Astrocyte of the spinal cord (primary cell): Measurements from ENCODE around the gene TRAPPC2.
A peak's percentile ranks its signal among the peaks of the same experiment; 100 is the strongest.

Experiments used
- DNase-seq: peaks from one replicate; pipeline ENCODE4 v3.0.0; 2011; ENCODE audit warnings: low read depth, low spot score
- H3K4me3 ChIP-seq: 2 replicates; pipeline ENCODE4 v1.5.1; 2011; ENCODE audit warnings: low read depth, mild to moderate bottlenecking, low read length, moderate library complexity
- CTCF ChIP-seq: IDR thresholded peaks from 2 replicates; pipeline ENCODE4 v1.5.1; 2012; ENCODE audit warnings: low read depth, mild to moderate bottlenecking, low read length, inconsistent platforms
- in situ Hi-C: cut with HindIII; loops from 2 replicates; pipeline ENCODE4 v1.10.0; 2017; ENCODE audit warnings: low sequenced_read_pairs

The TRAPPC2 gene

DNA sequence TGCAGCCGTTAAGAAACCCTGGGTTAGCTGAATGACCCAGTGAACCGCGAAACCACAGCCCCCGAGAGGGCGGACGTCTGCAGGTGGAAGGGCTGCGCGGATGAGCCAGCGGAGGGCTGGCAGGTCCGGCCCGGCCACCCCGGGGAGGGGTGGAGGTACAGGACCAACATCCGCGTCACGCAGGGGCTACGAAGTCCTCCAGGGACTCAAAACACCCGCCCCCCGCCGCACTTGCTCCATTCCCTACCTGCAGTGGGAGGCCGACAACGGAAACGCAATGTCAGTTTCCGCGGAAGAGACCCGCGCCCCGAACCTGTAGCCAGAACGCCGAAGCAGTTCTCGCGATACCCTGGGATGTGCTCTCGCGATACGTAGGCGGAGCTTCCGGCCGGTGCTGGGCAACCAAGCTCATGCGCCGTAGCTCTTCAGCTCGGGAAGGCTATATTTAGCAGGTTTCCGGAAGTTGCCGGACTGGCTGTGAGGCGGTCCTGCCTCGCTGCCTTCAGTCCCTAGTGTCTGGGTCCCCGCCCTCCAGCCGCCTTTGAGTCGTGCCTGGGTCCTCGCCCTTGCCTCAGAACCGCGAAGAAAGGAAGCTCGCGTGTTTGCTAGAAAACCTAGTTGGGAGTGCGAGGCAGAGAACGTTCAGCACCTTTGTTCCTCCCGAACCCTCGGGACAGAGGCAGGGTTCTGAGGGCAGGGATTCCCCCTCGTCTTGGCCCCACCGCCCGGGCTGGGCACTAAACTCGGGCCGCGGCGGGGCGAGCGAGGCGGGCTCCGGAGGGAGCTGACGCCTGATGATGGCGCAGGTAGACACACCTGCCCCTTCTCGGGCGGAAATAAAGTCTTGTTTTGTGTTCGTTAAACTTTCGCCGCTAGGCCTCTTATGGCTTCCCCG is at the start of gene TRAPPC2, which contains the start of gene OFD1:
TRAPPC2 (minus strand) TSS at position 343 of the 895 bp plus-strand sequence. CDS start 14,657 bp downstream, outside the sequence.
OFD1 (plus strand) TSS at position 471 of the 895 bp plus-strand sequence; CDS start at position 795, 324 bp downstream.
- in situ Hi-C loops, result no loop called here
- no peak for TF ChIP-seq CTCF
- H3K4me3 ChIP-seq, result peak within 1 kb of the TSS; percentile 75
- peak; percentile 97 for DNase-seq

GRCh38 chrX:13780868-13781427 is 46.5 kb upstream of the TRAPPC2 start:
- H3K4me3 ChIP-seq, result no peak overlapping the region
- in situ Hi-C loops, result no loop called here
- DNase-seq, result no peak
- TF ChIP-seq CTCF, result no peak

DNA sequence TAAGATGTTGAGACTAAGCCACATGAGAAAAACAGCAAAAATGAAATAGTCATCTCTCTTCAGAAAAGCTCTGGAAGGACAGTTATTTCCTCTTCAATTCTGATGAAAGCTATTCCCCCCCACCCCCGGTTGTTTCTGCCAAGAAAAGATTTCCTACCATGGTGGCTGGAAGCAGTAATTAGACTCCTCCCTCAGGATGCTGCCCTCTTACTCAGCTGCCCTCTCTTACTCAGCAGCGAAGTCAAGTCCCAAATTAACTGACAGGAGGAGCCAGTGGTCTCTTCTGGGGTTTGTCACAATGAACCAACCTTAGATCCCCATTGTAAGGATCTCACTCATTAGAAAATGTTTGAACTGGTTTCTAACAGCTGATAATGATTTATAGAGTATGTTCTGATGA is 44.5 kb upstream of the TRAPPC2 start:
- in situ Hi-C loops, result no loop called here
- no peak overlapping the region for H3K4me3 ChIP-seq
- TF ChIP-seq CTCF, result no peak
- peak; percentile 40 for DNase-seq

- in situ Hi-C loops, result no loop called here
- TF ChIP-seq CTCF, result no peak
Measured at GRCh38 chrX:13776387-13776786, 42.0 kb upstream of the TRAPPC2 start.

DNA sequence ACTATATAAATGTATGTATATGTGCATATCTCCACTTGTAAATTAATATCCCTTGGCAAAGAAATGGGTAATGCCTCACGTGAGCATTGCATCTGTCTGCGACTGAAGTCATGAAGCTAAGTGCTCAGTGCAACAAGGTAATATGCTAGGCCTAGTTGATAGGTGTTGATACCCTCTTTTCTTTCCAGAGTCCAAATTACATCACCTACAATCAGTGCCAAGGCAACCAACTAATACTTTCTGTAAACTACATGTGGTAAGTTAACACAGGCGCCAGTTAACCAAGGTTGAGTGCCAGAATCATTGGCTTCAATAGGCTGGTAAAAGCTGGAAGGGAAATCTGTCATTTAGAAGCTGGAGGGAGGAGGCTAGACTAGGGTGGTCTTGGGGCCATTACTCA is 41.4 kb upstream of the TRAPPC2 start:
- no peak overlapping the region for H3K4me3 ChIP-seq
- TF ChIP-seq CTCF, result no peak
- DNase-seq, result no peak
- in situ Hi-C loops, result no loop called here

More at GRCh38 chrX:13776387-13776786, 42.0 kb upstream of the TRAPPC2 start:
- no peak for DNase-seq
- no peak overlapping the region for H3K4me3 ChIP-seq

GRCh38 chrX:13774696-13775095 is 40.3 kb upstream of the TRAPPC2 start:
- no peak for TF ChIP-seq CTCF
- in situ Hi-C loops, result no loop called here
- no peak overlapping the region for H3K4me3 ChIP-seq
- DNase-seq, result peak; percentile 3
